Measurements from ENCODE around the gene SUCLG2. TPM values are rescaled to one million over a fixed set of nuclear protein-coding genes. Genes with fewer than 3 reads are reported as not detected.

The SUCLG2 gene
- total and polyA plus RNA-seq, 2 donors (not counting 1 experiment from before 2014, with no cell fraction given), result 56.8 to 87.4 TPM

DNA sequence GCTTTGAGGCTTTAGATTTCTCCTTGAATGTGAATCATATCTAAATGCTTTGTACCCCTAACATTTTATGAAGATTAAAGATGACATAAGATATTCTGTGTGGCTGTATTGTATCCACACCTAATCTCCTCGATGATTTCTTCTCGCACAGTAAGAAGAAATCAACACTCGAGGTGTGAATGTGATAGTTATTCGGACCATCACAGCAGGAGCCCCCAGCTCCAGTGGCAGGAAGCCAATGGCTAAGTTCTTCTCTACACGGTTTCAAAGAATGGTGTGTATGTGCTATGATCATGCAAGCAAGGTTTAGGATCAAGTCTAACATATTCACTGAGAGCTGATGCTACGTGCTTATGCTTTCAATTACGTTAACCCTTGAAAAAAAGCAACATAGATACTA lies 271.0 kb downstream of the SUCLG2 start:
- Histone ChIP-seq H3K36me3 (ENCODE audit: control insufficient read depth, insufficient read depth, low read length) (no peaks in the 10 kb centered on the region), H3K79me2 (ENCODE audit: control insufficient read depth, insufficient read depth, low read length) (no peaks in the 10 kb centered on the region), H3K4me2 (ENCODE audit: extremely low read depth, insufficient read depth, low read length) (no peak overlapping the region), H3K9ac (ENCODE audit: insufficient read depth, low read length) (no peak overlapping the region), H3K27ac (ENCODE audit: insufficient read depth, low read length) (no peak overlapping the region), H3K9me3 (ENCODE audit: control insufficient read depth, insufficient read depth, low read depth, low read length) (no peaks in the 10 kb centered on the region), H2AFZ (ENCODE audit: low read length) (no peak overlapping the region), H3K27me3 (ENCODE audit: control insufficient read depth, insufficient read depth, low read length) (no peaks in the 10 kb centered on the region), H3K4me1 (ENCODE audit: control insufficient read depth, extremely low read depth, insufficient read depth, low read length) (peaks cover 6% of the 10 kb centered on the region), H4K20me1 (ENCODE audit: control insufficient read depth, extremely low read depth, insufficient read depth, low read length) (no peaks in the 10 kb centered on the region), H3K4me3 (replicated peaks in 1 of 4; ENCODE audit: control extremely low read depth in 1 of 4, insufficient read depth in 1 of 4, low read depth in 3 of 4, low read length in 4 of 4) (no peak overlapping the region)
- no peak for DNase-seq (ENCODE audit: low read depth in 2 of 2)
- TF ChIP-seq EZH2 (IDR thresholded peaks at IDR 0.05; ENCODE audit: low read length, missing control alignments), result no peak
- TF ChIP-seq, protein P1, sequence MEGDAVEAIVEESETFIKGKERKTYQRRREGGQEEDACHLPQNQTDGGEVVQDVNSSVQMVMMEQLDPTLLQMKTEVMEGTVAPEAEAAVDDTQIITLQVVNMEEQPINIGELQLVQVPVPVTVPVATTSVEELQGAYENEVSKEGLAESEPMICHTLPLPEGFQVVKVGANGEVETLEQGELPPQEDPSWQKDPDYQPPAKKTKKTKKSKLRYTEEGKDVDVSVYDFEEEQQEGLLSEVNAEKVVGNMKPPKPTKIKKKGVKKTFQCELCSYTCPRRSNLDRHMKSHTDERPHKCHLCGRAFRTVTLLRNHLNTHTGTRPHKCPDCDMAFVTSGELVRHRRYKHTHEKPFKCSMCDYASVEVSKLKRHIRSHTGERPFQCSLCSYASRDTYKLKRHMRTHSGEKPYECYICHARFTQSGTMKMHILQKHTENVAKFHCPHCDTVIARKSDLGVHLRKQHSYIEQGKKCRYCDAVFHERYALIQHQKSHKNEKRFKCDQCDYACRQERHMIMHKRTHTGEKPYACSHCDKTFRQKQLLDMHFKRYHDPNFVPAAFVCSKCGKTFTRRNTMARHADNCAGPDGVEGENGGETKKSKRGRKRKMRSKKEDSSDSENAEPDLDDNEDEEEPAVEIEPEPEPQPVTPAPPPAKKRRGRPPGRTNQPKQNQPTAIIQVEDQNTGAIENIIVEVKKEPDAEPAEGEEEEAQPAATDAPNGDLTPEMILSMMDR (conservative IDR thresholded peaks at IDR 0.05 in 1 of 2, IDR thresholded peaks at IDR 0.05 in 1 of 2; ENCODE audit: low read depth in 1 of 2, low read length in 2 of 2), result no peak

DNA sequence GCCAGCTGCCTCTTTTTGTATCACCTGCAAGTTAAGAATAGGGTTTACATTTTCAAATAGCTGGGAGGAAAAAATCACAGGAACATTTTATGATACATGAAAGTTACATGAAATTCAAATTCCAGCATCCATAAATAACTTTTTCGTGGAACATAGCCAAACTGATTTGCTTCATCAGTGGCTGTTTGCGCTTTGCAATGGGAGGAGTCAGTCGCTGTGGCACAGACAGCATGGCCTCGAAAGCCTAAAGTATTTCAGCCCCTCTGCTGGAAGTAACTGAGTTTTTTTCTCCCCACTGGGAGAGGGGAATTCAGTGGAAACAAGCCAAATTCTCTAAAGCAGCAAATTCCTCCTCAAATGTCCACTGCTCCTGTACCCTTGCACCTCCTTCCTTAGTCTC lies 271.9 kb downstream of the SUCLG2 start:
- Histone ChIP-seq H3K4me2 (ENCODE audit: extremely low read depth, insufficient read depth, low read length) (no peak overlapping the region), H3K9ac (ENCODE audit: insufficient read depth, low read length) (no peak overlapping the region), H3K36me3 (ENCODE audit: control insufficient read depth, insufficient read depth, low read length) (no peaks in the 10 kb centered on the region), H3K27ac (ENCODE audit: insufficient read depth, low read length) (no peak overlapping the region), H3K9me3 (ENCODE audit: control insufficient read depth, insufficient read depth, low read depth, low read length) (no peaks in the 10 kb centered on the region), H3K4me1 (ENCODE audit: control insufficient read depth, extremely low read depth, insufficient read depth, low read length) (peaks cover 6% of the 10 kb centered on the region), H3K27me3 (ENCODE audit: control insufficient read depth, insufficient read depth, low read length) (no peaks in the 10 kb centered on the region), H3K79me2 (ENCODE audit: control insufficient read depth, insufficient read depth, low read length) (no peaks in the 10 kb centered on the region), H2AFZ (ENCODE audit: low read length) (no peak overlapping the region), H4K20me1 (ENCODE audit: control insufficient read depth, extremely low read depth, insufficient read depth, low read length) (no peaks in the 10 kb centered on the region), H3K4me3 (replicated peaks in 1 of 4; ENCODE audit: control extremely low read depth in 1 of 4, insufficient read depth in 1 of 4, low read depth in 3 of 4, low read length in 4 of 4) (no peak overlapping the region)
- DNase-seq (ENCODE audit: low read depth in 2 of 2), result peak in 1 of 2 donors; percentile 30
- TF ChIP-seq, protein P1 (conservative IDR thresholded peaks at IDR 0.05 in 1 of 2, IDR thresholded peaks at IDR 0.05 in 1 of 2; ENCODE audit: low read depth in 1 of 2, low read length in 2 of 2), result no peak
- TF ChIP-seq EZH2 (IDR thresholded peaks at IDR 0.05; ENCODE audit: low read length, missing control alignments), result no peak

DNA sequence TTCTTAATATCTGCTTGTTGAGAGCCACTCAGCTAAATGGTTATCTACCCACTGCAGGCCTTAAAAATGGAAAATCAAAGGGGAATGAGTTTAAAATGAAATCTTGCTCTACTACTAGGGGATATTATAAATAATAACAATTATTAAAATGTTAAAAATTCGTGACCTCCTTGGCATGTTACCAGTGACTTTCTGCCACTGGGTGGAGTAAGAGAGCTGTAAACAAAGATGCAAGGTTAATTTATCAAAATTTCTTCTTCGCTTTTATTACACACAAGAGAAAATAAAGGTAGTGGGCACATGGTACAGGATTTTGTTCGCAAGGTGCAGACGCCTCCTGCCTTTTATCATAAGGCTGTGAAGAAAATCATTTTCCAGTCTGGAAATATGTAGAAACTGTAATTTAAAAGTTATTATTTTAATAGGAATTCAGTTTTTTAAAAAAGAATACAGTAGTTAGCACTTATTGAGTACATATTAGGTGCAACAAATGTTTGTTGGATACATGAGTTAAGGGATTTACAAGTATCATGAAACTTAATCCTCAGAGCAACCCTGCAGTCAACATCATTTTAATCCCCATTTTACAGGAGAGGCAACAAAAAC lies 272.6 kb downstream of the SUCLG2 start:
- H3K27me3 ChIP-seq (ENCODE audit: control insufficient read depth, insufficient read depth, low read length), result no peaks in the 10 kb centered on the region
- H3K9ac ChIP-seq (ENCODE audit: insufficient read depth, low read length), result no peak overlapping the region
- peak; percentile 8 to 57 for DNase-seq (ENCODE audit: low read depth in 2 of 2)
- H3K79me2 ChIP-seq (ENCODE audit: control insufficient read depth, insufficient read depth, low read length), result no peaks in the 10 kb centered on the region
- no peak overlapping the region for H3K4me2 ChIP-seq (ENCODE audit: extremely low read depth, insufficient read depth, low read length)
- H4K20me1 ChIP-seq (ENCODE audit: control insufficient read depth, extremely low read depth, insufficient read depth, low read length), result no peaks in the 10 kb centered on the region
- no peaks in the 10 kb centered on the region for H3K36me3 ChIP-seq (ENCODE audit: control insufficient read depth, insufficient read depth, low read length)
- H3K4me1 ChIP-seq (ENCODE audit: control insufficient read depth, extremely low read depth, insufficient read depth, low read length), result peaks cover 6% of the 10 kb centered on the region
- H2AFZ ChIP-seq (ENCODE audit: low read length), result no peak overlapping the region
- H3K27ac ChIP-seq (ENCODE audit: insufficient read depth, low read length), result no peak overlapping the region
- H3K4me3 ChIP-seq (replicated peaks in 1 of 4; ENCODE audit: control extremely low read depth in 1 of 4, insufficient read depth in 1 of 4, low read depth in 3 of 4, low read length in 4 of 4), result no peak overlapping the region
- TF ChIP-seq EZH2 (IDR thresholded peaks at IDR 0.05; ENCODE audit: low read length, missing control alignments), result no peak
- TF ChIP-seq, protein P1 (conservative IDR thresholded peaks at IDR 0.05 in 1 of 2, IDR thresholded peaks at IDR 0.05 in 1 of 2; ENCODE audit: low read depth in 1 of 2, low read length in 2 of 2), result peak; percentile 65 to 73
- no peaks in the 10 kb centered on the region for H3K9me3 ChIP-seq (ENCODE audit: control insufficient read depth, insufficient read depth, low read depth, low read length)
